ENCODE measurements around the gene FSTL4.
"Not testable (repeated sequence)": the region's sequence is repeated elsewhere in the genome, so short reads cannot be mapped to it uniquely, and the experiment has no call there.

The FSTL4 gene

DNA sequence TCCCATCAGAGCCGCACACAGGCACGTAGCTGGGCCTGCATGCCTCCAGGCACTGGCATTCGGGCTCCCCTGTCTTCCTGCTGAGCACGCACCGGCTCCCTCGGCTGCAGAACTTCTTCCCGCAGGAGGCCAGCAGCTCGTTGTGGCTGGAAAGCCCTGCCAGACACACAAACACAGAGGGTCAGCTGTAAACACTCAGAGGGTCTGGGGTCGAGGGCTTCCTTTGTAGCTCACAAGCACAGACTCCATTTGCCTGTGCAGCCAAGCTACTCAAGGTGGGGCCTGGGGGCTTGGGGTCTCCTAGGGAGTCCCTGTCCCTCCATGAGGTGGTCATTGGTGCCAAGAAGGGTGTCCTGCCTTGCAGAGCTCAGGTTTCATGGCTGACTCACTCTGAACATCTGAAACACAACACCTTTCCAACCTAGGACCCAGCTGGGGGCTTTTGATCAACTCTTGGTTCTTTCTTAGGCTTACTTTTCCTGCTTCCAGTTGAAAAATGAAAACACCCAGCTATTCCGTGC is 211.4 kb downstream of the FSTL4 start:
- Mint-ChIP-seq H3K27ac (no peak overlapping the region), H3K9me3 (no peaks in the 10 kb centered on the region), H3K4me1 (peaks cover 26% of the 10 kb centered on the region), H3K36me3 (no peaks in the 10 kb centered on the region), H3K4me3 (no peak overlapping the region)
- ATAC-seq, result no peak
- peak in 1 of 2 donors; percentile 29 for DNase-seq (ENCODE audit: low spot score in 2 of 2)

DNA sequence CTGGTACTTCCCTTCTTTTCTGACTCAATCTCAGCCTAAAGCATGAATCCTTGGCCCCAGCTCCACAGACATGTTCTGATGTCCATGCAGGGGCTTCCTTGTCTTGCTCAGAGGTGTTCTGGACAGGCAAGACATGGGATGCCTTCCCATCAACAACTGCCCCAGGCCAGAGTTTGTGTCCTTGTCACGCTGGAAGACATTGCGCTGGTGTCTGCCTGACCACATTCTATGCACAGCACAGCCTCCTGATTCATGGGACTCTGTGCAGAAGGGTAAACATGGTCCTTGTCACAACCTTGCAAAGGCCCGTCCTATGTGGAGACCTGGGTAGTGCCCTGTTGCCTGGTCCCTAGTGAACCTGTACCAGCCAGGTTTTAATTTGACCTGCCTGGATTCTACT is 212.2 kb downstream of the FSTL4 start:
- ATAC-seq (no peak), DNase-seq (ENCODE audit: low spot score in 2 of 2) (peak in 1 of 2 donors; percentile 40)
- no peak overlapping the region for H3K27ac Mint-ChIP-seq
- H3K9me3 Mint-ChIP-seq, result no peaks in the 10 kb centered on the region
- no peak overlapping the region for H3K4me3 Mint-ChIP-seq
- peaks cover 26% of the 10 kb centered on the region for H3K4me1 Mint-ChIP-seq
- H3K36me3 Mint-ChIP-seq, result no peaks in the 10 kb centered on the region

DNA sequence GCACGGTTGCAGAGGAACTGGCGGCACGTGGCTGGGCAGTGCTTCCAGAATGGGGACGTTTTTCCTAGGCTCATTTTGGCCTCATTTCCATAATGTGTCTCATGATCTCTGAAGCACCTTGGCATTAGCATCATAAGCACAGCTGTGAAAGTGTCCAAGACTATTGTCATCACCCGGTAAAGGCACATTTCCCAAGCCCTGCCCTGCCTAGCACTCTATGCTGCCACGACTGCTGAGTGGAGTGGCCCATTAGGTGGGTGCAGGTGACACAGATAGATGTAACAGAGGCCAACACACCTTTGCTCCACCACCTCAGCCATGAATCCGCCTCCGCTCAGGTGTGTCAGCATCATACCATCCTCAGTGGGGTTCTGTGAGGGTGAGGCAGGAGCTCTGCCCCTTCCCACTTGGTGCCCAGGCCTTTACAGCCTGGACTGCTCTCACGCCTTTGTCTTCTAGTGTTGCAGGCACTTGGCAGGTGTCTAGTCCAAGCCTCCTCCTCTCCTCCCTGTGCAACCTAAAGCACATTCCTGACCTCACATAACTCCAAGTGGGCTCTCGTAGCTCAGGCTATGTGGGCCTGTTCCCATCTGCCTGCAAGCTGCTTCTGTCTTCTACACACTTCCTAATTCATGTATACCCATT is 213.0 kb downstream of the FSTL4 start:
- Mint-ChIP-seq H3K36me3 (no peaks in the 10 kb centered on the region), H3K4me3 (no peak overlapping the region), H3K9me3 (no peaks in the 10 kb centered on the region), H3K4me1 (peaks cover 26% of the 10 kb centered on the region), H3K27ac (no peak overlapping the region)
- DNase-seq (ENCODE audit: low spot score in 2 of 2), result peak in 1 of 2 donors; percentile 34
- ATAC-seq, result no peak

DNA sequence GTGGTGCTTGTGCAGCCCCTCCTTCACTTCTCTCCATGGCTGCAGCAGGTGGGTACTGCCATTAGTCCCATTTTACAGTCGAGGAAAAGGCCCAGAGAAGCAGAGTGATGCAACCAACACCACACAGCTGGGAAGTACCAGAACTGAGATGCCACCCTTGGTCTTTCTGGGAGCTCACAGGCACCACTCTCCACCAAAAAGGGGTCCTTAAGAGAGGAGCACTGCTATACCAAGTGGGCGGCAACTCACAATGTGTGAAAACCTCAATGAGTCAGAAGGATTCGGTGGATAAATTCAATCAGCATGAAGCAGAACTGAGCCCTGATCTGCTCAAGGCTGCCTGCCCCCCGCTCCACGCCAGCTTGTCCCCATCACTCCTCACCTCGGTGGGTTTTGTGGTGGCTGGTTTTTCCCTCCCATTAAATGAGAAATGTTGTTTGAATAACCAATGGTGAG is 213.7 kb downstream of the FSTL4 start:
- DNase-seq (ENCODE audit: low spot score in 2 of 2) (peak in 1 of 2 donors; percentile 54), ATAC-seq (peak; percentile 92)
- no peaks in the 10 kb centered on the region for H3K9me3 Mint-ChIP-seq
- H3K27ac Mint-ChIP-seq, result no peak overlapping the region
- H3K4me3 Mint-ChIP-seq, result no peak overlapping the region
- no peaks in the 10 kb centered on the region for H3K36me3 Mint-ChIP-seq
- peaks cover 26% of the 10 kb centered on the region for H3K4me1 Mint-ChIP-seq

DNA sequence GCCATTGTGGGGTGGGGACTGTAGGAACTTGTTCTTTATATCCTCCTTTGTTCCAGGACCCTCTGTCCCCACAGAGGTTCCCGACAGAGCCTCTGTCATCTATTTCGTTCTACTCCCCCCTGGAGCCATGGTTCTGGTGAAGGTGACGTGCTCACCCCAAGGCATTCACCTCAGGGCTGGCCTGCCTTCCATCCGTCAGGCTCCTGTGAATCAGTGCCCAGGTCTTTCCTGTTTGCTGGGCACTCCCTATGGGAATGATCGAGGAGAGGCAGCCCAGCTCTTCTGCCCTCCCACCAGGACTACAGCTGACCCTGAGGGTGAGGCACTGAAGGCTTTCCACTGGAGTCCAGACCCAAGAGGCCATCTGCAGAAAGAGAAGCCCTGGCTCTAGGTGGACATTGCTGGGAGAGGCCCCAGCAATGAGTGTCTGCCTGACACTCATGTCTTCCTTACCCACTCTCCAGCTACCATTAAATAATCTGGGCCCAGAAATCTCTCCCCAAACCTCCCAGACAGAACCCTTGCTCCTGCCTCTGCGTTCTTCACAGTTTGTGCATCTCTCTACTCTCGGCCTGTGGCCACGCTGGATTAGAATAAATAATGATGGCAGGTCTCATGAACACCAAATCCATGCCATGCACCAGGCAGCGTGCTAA is 214.2 kb downstream of the FSTL4 start:
- H3K27ac Mint-ChIP-seq, result no peak overlapping the region
- no peak overlapping the region for H3K4me3 Mint-ChIP-seq
- no peaks in the 10 kb centered on the region for H3K9me3 Mint-ChIP-seq
- DNase-seq (ENCODE audit: low spot score in 2 of 2) (peak in 1 of 2 donors; percentile 33), ATAC-seq (no peak)
- H3K36me3 Mint-ChIP-seq, result no peaks in the 10 kb centered on the region
- peaks cover 26% of the 10 kb centered on the region for H3K4me1 Mint-ChIP-seq

DNA sequence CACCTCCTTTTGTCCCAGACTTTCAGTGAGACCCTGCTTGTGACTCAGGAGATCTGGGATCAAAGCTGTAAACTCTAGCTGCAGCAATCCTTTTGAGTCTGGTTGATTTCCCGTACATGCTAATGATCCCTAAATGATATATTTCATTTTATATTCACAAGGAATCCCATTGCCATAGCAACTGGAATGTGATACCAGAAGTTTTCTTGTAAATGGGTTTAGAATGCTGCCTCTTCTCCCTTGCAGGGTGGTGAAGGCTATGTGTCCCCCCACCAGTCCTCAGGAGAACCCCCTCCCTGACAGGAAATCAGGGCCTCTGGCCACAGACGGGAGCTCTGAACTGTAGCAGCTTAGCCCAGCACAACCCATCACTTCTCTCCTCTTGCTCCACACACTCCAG is 215.0 kb downstream of the FSTL4 start:
- H3K4me1 Mint-ChIP-seq, result peaks cover 26% of the 10 kb centered on the region

DNA sequence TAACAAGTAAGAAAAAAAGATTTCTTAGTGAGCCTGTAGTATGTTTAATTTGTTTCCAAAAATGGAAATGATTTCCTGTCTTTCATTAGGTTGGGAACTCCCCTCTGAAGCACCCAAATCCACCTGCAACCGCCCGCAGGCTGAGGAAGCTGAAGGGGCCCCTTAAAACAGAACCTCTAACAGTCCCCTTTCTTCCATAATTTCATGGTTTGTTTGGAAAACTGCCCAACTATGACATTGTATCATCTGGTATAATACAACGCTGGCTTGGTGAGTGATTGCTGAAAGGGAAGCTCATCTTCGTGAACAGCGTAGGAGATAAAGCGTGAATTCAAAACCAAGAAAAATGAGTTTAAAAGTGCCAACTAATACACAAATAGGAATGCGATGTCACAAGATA is 215.5 kb downstream of the FSTL4 start:
- H3K4me3 Mint-ChIP-seq, result no peak overlapping the region
- H3K4me1 Mint-ChIP-seq, result peaks cover 26% of the 10 kb centered on the region
- DNase-seq (ENCODE audit: low spot score in 2 of 2) (no peak), ATAC-seq (no peak)
- no peak overlapping the region for H3K27ac Mint-ChIP-seq
- H3K9me3 Mint-ChIP-seq, result no peaks in the 10 kb centered on the region
- H3K36me3 Mint-ChIP-seq, result no peaks in the 10 kb centered on the region

More for the DNA sequence above, 215.0 kb downstream of the FSTL4 start:
- H3K36me3 Mint-ChIP-seq, result no peaks in the 10 kb centered on the region
- H3K4me3 Mint-ChIP-seq, result no peak overlapping the region
- DNase-seq (ENCODE audit: low spot score in 2 of 2), result peak in 1 of 2 donors; percentile 37
- no peak overlapping the region for H3K27ac Mint-ChIP-seq
- H3K9me3 Mint-ChIP-seq, result no peaks in the 10 kb centered on the region
- no peak for ATAC-seq

DNA sequence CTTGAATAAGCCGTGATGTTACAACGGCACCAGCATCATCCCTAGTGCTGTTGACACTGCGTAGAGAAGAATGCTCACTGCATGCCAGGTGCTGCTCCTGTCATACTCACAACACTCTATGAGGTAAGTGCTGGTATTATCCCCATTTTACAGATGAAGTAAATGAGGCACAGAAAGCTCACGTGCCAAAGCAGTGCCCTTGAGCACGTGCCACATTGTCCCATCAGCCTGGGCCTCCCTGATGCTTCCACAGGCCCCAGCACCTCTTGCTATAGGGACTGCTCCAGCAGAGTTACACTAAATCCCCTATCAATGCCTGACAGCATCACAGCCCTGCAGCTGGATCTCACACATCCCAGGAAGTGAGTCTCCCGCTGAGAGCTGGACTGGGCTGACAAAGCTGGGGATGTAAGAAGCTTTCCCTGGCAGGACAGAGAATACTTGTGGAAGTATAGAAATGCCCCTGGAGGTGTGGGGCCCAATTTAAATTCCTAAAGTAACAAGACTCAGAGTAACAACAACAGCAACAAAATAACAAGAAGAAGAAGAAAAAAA is 216.1 kb downstream of the FSTL4 start:
- Mint-ChIP-seq H3K4me1 (peaks cover 26% of the 10 kb centered on the region), H3K36me3 (no peaks in the 10 kb centered on the region), H3K9me3 (no peaks in the 10 kb centered on the region), H3K4me3 (no peak overlapping the region), H3K27ac (no peak overlapping the region)
- peak in 1 of 2 donors; percentile 44 for DNase-seq (ENCODE audit: low spot score in 2 of 2)
- ATAC-seq, result no peak

DNA sequence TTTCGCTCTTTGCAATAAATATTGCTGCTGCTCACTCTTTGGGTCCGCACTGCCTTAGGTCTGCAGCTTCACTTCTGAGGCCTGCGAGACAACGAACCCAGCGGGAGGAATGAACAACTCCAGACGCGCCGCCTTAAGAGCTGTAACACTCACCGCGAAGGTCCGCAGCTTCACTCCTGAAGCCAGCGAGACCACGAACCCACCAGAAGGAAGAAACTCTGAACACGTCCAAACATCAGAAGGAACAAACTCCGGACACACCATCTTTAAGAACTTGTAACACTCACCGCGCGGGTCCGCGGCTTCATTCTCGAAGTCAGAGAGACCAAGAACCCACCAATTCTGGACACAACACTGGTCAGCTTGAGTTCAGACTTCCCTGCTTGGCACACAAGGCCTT is 217.1 kb downstream of the FSTL4 start:
- DNase-seq (ENCODE audit: low spot score in 2 of 2); ATAC-seq; H3K27ac Mint-ChIP-seq; H3K9me3 Mint-ChIP-seq; H3K4me3 Mint-ChIP-seq; H3K36me3 Mint-ChIP-seq: not testable (repeated sequence)
- peaks cover 26% of the 10 kb centered on the region for H3K4me1 Mint-ChIP-seq

DNA sequence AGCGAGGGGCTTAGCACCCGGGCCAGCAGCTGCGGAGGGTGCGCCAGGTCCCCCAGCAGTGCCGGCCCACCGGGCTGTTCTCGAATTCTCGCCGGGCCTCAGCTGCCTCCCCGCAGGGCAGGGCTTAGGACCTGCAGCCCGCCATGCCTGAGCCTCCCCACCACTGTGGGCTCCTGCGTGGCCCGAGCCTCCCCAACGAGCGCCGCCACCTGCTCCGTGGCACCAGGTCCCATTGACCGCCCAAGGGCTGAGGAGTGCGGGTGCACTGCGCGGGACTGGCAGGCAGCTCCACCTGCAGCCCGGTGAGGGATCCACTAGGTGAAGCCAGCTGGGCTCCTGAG is 217.9 kb downstream of the FSTL4 start:
- H3K4me1 Mint-ChIP-seq, result peaks cover 19% of the 10 kb centered on the region
- not testable (repeated sequence) for H3K9me3 Mint-ChIP-seq, H3K36me3 Mint-ChIP-seq, H3K4me3 Mint-ChIP-seq, H3K27ac Mint-ChIP-seq, ATAC-seq
- DNase-seq (ENCODE audit: low spot score in 2 of 2), result peak in 1 of 2 donors; percentile 38

DNA sequence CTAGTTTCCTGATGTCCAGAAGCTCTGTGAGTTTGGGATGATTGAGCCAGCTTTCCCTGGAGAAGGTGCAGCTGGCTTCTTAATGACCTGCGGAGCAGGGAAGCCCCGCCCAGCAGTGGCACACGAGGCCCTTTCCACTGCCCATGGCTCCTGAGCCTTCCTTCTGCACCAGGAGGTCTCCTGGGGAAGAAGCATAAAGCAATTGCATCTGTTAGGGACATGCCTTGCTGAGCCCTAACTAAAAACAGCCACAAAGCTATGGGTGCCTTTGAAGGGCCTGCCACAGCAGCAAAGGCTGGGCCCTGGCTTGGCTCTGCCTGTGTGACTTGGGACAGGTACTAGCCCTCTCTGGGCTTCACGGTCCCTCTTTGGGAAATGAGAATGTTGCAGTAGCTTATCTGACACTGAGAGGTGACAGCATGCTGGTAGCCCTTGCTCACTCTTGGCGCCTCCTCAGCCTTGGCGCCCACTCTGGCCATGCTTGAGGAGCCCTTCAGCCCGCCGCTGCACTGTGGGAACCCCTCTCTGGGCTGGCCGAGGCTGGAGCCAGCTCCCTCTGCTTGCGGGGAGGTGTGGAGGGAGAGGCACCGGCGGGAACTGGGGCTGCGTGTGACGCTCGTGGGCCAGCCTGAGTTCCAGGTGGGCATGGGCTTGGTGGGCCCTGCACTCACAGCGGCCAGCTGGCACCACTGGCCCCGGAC is 218.4 kb downstream of the FSTL4 start:
- H3K9me3 Mint-ChIP-seq, result no peaks in the 10 kb centered on the region
- H3K27ac Mint-ChIP-seq, result no peak overlapping the region
- H3K4me1 Mint-ChIP-seq, result peaks cover 14% of the 10 kb centered on the region
- peak in 1 of 2 donors; percentile 35 for DNase-seq (ENCODE audit: low spot score in 2 of 2)
- no peak for ATAC-seq
- no peaks in the 10 kb centered on the region for H3K36me3 Mint-ChIP-seq
- H3K4me3 Mint-ChIP-seq, result no peak overlapping the region

DNA sequence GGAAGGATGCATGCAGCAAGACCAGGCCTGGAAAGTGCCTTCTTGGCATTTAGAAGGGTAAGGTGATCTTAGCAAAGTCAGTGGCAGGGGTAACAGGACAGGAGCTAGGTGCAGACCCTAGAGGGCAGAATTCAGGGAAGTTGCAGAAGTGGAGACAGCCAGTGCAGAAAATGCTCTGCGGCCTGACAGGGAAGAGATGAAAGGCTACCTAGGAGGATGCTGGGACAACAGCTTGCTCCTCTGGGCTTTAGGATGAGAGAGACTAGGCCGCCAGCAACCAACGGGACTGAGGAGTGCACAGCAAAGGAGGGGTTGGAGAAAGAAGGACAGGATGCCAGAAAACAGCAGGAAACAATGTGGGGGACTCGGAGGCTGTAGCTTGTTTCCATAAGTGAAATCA is 219.9 kb downstream of the FSTL4 start:
- no peak overlapping the region for H3K27ac Mint-ChIP-seq
- no peak for ATAC-seq

DNA sequence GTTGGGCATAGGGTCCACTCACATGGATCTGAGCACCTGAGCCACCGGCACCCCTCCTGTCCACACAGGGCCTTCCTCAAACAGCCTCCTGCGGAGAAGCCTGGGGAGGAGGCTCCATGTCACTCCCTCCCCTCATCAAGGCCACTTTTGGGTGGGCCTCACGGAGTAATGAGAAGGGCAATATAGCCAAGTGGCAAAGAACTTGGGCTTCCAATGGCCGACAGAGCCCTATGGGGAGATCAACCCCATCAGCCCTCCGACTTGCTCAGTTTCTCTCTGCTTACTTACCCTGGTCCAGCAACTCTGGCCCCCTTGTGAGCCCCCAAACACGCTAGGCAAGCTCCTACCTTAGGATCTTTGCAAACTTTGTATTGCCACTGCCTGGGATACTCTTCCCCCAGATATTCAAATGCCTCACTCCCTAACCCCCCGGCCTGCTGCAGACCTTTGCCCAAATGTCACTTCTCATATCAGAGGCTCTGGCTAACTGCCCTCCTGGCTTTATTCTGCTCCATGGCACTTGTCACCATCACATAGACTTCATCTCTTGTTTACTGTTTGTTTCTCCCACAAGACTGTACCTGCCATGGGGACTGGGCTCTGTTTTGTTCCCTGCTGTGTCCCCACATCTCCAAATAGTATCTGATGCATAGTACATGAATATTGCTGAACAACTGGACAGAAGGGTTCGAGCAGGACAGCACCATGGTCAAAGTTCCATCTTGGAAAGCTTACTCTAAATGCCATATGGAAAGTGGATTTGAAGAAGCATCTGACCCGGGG is 220.8 kb downstream of the FSTL4 start:
- Mint-ChIP-seq H3K4me3 (no peak overlapping the region), H3K27ac (no peak overlapping the region), H3K4me1 (peaks cover 3% of the 10 kb centered on the region), H3K36me3 (no peaks in the 10 kb centered on the region), H3K9me3 (no peaks in the 10 kb centered on the region)
- peak; percentile 6 for ATAC-seq
- DNase-seq (ENCODE audit: low spot score in 2 of 2), result peak in 1 of 2 donors; percentile 35

More for the DNA sequence above, 219.9 kb downstream of the FSTL4 start:
- H3K4me1 Mint-ChIP-seq, result no peaks in the 10 kb centered on the region
- no peak for DNase-seq (ENCODE audit: low spot score in 2 of 2)
- H3K36me3 Mint-ChIP-seq, result no peaks in the 10 kb centered on the region
- no peaks in the 10 kb centered on the region for H3K9me3 Mint-ChIP-seq
- H3K4me3 Mint-ChIP-seq, result no peak overlapping the region

DNA sequence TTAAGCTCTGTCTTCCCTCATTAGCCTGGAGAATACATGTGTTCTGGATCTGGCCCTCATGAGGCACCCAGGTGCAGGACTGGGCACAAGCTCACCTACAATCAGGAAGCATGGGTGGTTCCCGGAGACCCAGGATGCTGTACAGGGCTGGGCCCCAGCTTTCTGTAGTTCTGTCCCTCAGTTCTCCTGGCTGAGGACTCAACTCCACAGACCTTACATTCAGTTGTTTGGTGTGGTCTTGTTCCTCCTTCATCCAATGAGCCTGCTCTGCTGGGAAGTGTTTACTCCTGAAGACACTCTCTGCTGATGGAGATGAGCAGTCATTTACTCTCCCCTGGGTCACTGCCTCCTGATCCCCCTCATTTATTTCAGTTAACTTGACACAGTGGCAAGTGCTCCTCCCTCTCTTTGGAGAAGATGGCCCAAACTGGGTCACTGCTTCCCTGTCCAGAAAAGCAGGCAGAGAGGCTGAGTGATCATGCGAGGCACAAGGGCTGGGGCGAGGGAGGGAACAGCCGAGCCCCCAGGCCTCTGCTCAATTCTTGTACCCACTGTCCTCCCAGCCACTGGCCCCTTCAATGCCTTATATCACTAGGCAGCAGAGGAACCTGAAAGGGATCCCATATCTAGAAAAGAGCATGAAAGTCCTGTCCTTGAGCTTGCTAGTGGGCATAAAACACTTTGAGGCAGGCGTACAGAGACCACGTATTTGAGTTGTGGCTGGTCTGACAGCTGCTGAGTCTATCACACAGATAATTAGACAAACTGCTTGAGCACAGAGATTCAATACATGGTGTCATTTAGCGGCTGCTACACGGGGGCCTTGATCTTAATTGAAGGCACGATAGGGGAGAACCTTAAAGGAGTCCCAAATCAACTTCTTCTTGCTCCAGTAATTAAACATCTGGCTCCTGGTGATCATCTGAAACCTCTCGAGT is 221.7 kb downstream of the FSTL4 start:
- ATAC-seq, result no peak
- peak in 1 of 2 donors; percentile 37 for DNase-seq (ENCODE audit: low spot score in 2 of 2)
- peaks cover 5% of the 10 kb centered on the region for H3K4me1 Mint-ChIP-seq
- no peak overlapping the region for H3K4me3 Mint-ChIP-seq
- no peak overlapping the region for H3K27ac Mint-ChIP-seq
- no peaks in the 10 kb centered on the region for H3K9me3 Mint-ChIP-seq
- H3K36me3 Mint-ChIP-seq, result no peaks in the 10 kb centered on the region

All from stimulated activated effector memory CD8-positive, alpha-beta T cell treated with anti-CD3 and anti-CD28 coated beads, Interleukin-12 subunit alpha, Interleukin-12 subunit beta, amount 100 ng/mL, for 72 hours (primary cell).